ENCODE results near the gene ARHGAP8. TPM values are rescaled to one million over a fixed set of nuclear protein-coding genes. Genes with fewer than 3 reads are reported as not detected.

ARHGAP8 gene
- total and polyA plus RNA-seq, 3 donors from 2014 or later = 9.5 to 15.0 (median 9.7) TPM

DNA sequence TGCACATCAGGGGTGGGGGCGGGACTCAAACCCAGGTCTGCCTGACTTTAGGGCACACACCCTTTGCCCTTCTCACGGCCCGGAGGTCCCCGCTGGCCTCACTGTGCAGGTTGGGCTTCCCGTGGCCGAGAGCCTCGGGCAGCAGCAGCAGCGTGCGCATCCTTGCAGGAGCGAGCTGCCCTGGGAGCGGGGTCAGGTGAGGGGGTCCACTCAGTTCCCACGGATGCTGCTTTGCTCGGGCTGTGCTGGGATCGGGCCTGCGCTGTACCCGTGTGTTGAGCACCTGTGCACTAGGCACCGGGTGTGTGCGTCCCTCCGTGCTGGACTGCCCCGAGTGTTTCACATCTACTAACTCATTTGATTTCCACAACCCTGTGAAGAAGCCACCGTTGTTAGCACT is 25.2 kb upstream of the ARHGAP8 start:
- Histone ChIP-seq H3K36me3 (ENCODE audit: low read depth, missing control alignments) (no peaks in the 10 kb centered on the region), H3K4me3 (no peak overlapping the region), H3K9me3 (no peaks in the 10 kb centered on the region), H3K4me1 (peaks cover 6% of the 10 kb centered on the region), H3K27ac (no peak overlapping the region), H3K27me3 (no peaks in the 10 kb centered on the region)
- no peak for DNase-seq
- no peak for TF ChIP-seq POLR2A (IDR thresholded peaks at IDR 0.05)
- TF ChIP-seq, protein P1, sequence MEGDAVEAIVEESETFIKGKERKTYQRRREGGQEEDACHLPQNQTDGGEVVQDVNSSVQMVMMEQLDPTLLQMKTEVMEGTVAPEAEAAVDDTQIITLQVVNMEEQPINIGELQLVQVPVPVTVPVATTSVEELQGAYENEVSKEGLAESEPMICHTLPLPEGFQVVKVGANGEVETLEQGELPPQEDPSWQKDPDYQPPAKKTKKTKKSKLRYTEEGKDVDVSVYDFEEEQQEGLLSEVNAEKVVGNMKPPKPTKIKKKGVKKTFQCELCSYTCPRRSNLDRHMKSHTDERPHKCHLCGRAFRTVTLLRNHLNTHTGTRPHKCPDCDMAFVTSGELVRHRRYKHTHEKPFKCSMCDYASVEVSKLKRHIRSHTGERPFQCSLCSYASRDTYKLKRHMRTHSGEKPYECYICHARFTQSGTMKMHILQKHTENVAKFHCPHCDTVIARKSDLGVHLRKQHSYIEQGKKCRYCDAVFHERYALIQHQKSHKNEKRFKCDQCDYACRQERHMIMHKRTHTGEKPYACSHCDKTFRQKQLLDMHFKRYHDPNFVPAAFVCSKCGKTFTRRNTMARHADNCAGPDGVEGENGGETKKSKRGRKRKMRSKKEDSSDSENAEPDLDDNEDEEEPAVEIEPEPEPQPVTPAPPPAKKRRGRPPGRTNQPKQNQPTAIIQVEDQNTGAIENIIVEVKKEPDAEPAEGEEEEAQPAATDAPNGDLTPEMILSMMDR (IDR thresholded peaks at IDR 0.05) = no peak
- intact Hi-C loops (cut with DNase I; ENCODE audit: low total_unique reads) = no loop called here
- 91 to 100% methylated on average over 1 to 21 of the region's 21 CpGs for WGBS, 2 donors

DNA sequence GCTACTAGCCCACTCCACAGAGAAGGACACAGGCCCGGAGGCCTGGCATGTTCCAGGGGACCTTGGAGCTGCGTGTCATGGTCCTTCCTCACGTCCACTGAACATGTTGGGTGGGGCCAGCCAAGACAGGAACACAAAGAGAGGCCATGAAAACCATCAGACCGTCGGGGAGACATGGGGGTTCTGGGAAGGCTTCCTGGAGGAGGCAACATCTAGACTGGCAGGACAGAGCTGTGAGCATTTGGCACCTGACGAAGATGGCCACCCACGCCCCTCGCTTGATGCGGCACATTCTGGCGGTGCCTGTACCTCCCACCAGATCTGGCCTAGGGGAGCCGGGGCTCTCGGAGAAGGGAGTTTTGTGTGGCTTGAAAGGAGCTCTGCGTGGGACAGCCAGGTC is 24.7 kb upstream of the ARHGAP8 start:
- H3K4me1 ChIP-seq = peaks cover 6% of the 10 kb centered on the region
- intact Hi-C loops (cut with DNase I; ENCODE audit: low total_unique reads) = no loop called here
- 89 to 90% methylated on average over 8 to 13 of the region's 13 CpGs for WGBS, 2 donors

DNA sequence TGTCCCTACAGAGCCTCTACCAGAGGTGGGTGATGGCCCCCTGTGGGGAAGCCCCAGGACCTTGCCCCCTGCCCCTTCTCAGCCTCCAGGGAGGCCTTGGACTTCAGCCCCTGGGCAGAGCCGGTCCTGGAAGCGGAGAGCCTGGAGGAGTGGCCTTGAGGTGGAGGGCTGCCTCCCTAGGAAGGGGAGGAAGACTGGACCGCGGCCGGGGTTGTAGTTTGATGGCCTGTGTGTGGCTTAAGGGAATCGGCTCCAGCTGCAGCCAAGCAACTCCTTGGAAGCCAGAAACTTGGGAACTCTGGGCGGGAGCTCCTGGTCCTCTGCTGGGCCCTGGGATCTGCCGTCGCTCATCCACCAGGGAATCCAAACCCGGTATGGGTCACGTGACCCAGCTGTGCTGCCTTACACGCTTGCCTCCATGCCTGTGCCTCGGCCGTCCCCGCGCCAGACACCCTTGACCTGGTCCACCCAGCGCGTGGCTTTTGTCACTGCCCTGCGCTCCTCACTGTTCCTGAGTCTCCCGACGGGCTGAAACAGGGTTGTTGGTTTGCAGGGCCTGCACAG is 23.5 kb upstream of the ARHGAP8 start:
- Histone ChIP-seq H3K27me3 (no peaks in the 10 kb centered on the region), H3K27ac (peak overlapping the region; percentile 51 to 71), H3K4me3 (no peak overlapping the region), H3K9me3 (no peaks in the 10 kb centered on the region), H3K4me1 (peaks cover 6% of the 10 kb centered on the region), H3K36me3 (ENCODE audit: low read depth, missing control alignments) (no peaks in the 10 kb centered on the region)
- WGBS, 2 donors = 56% methylated on average over 21 of the region's 21 CpGs; no CpG with 5 or more reads in 1 of the 2 donors
- intact Hi-C loops (cut with DNase I; ENCODE audit: low total_unique reads) = no loop called here
- TF ChIP-seq POLR2A (IDR thresholded peaks at IDR 0.05) = no peak
- TF ChIP-seq, protein P1 (IDR thresholded peaks at IDR 0.05) = no peak
- DNase-seq = peak; percentile 64

More for the DNA sequence above, 24.7 kb upstream of the ARHGAP8 start:
- H3K27me3 ChIP-seq = no peaks in the 10 kb centered on the region
- H3K36me3 ChIP-seq (ENCODE audit: low read depth, missing control alignments) = no peaks in the 10 kb centered on the region
- H3K27ac ChIP-seq = no peak overlapping the region
- DNase-seq = no peak
- no peaks in the 10 kb centered on the region for H3K9me3 ChIP-seq
- TF ChIP-seq, protein P1 (IDR thresholded peaks at IDR 0.05) = no peak
- TF ChIP-seq POLR2A (IDR thresholded peaks at IDR 0.05) = no peak
- H3K4me3 ChIP-seq = no peak overlapping the region

DNA sequence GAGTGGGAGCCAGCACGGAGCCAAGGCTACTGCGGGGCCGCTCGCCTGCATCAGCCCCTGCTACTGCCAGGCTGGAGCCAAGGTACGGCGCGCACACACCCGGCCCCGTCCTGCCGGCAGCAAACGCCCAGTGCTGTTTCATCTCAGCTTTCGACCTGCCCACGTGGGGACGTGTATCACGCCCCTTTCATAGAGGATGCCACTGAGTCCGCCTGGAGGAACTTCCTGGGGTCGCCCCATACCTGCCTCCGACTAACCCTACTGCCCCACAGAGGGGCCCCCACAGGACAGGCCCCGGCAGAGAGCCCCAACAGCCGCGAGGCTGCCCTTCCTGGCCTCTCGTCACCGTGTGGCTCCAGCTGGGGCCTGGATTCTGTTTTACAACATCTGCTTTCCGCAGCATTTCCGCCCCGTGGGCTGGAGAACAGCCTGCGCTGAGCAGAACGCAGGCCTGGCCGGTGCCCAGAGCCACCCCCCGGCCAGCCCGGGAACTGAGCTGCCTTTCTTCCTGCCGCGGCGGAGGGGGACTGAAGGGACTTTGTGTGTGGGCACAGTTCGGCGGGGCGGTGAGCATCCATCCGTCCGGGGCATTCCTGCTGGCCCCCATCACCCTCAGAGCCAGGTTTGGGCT is 22.9 kb upstream of the ARHGAP8 start:
- intact Hi-C loops (cut with DNase I; ENCODE audit: low total_unique reads) = no loop called here
- Histone ChIP-seq H3K9me3 (no peaks in the 10 kb centered on the region), H3K4me3 (no peak overlapping the region), H3K27ac (peak overlapping the region; percentile 51 to 71), H3K4me1 (peaks cover 6% of the 10 kb centered on the region), H3K27me3 (no peaks in the 10 kb centered on the region), H3K36me3 (ENCODE audit: low read depth, missing control alignments) (no peaks in the 10 kb centered on the region)
- peak; percentile 66 for DNase-seq
- TF ChIP-seq, protein P1 (IDR thresholded peaks at IDR 0.05) = peak in 1 of 3 experiments; percentile 7
- TF ChIP-seq POLR2A (IDR thresholded peaks at IDR 0.05) = no peak
- 20 to 42% methylated on average over 3 to 38 of the region's 39 CpGs for WGBS, 2 donors

DNA sequence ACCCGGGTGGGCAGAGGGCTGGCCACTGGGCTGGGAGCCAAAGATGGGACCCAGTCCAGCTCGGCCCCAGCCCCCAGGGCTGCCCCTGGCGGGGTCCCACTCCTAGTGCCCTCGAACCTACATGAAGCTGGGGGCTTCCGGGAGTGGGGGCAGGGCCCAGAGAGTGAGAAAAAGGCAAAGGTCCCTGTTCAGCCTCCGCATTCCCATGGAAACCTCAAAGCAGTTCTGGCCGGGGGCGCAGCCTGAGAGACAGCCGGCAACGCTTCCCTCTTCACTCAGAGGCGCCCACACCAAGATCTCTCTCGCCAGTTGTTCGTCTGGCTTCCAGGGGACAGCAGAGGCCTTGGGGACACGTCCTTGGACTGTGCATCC is 22.4 kb upstream of the ARHGAP8 start:
- TF ChIP-seq, protein P1 (IDR thresholded peaks at IDR 0.05) = no peak
- TF ChIP-seq POLR2A (IDR thresholded peaks at IDR 0.05) = no peak

More for the DNA sequence above, 22.4 kb upstream of the ARHGAP8 start:
- H3K27me3 ChIP-seq = no peaks in the 10 kb centered on the region
- H3K4me3 ChIP-seq = no peak overlapping the region
- intact Hi-C loops (cut with DNase I; ENCODE audit: low total_unique reads) = no loop called here
- no peaks in the 10 kb centered on the region for H3K9me3 ChIP-seq
- peaks cover 6% of the 10 kb centered on the region for H3K4me1 ChIP-seq
- no peaks in the 10 kb centered on the region for H3K36me3 ChIP-seq (ENCODE audit: low read depth, missing control alignments)
- peak overlapping the region in 1 of 2 donors; percentile 71 for H3K27ac ChIP-seq
- DNase-seq = no peak
- 36% methylated on average over 14 of the region's 14 CpGs; no CpG with 5 or more reads in 1 of the 2 donors for WGBS, 2 donors
